Liver (tissue), 3 donors: ENCODE results near the gene SFXN5.

Experiments used
- JUND ChIP-seq, 2 donors: IDR thresholded peaks; 2 replicates each; pipeline ENCODE4 v1.6.1; 2016; ENCODE audit warnings: antibody characterized with exemption in 2 of 2
- RAD21 ChIP-seq, 2 donors: IDR thresholded peaks; 2 replicates each; pipeline ENCODE4 v1.6.1; 2016; ENCODE audit warnings: antibody characterized with exemption in 2 of 2, mild to moderate bottlenecking in 2 of 2
- REST ChIP-seq: IDR thresholded peaks from 2 replicates; pipeline ENCODE4 v1.6.1; 2016; ENCODE audit warnings: antibody characterized with exemption, mild to moderate bottlenecking
- RXRA ChIP-seq, 2 donors: IDR thresholded peaks; 2 replicates each; pipeline ENCODE4 v1.6.1; 2017 to 2018; ENCODE audit warnings: antibody characterized with exemption in 2 of 2, mild to moderate bottlenecking in 1 of 2
- TF ChIP-seq, protein P1 (sequence below): IDR thresholded peaks from 2 replicates; pipeline ENCODE4 v1.6.1; 2016; ENCODE audit warnings: antibody characterized with exemption
- TF ChIP-seq, protein P2 (sequence below): fragments of 150-350 bp; IDR thresholded peaks from 2 replicates; pipeline ENCODE4 v1.5.1; 2017; ENCODE audit warnings: improper control_type of control experiment, low read depth, low read length; ENCODE audit not compliant: missing input control
- TF ChIP-seq, protein P3 (sequence below): IDR thresholded peaks from 2 replicates; pipeline ENCODE4 v1.6.1; 2016; ENCODE audit warnings: antibody characterized with exemption
- TF ChIP-seq, protein P4 (sequence below): IDR thresholded peaks from 2 replicates; pipeline ENCODE4 v1.6.1; 2016; ENCODE audit warnings: antibody characterized with exemption
- donor health status: healthy.
- donor health status: healthy.

GRCh38 chr2:72914589-72915319, 156.8 kb downstream of the SFXN5 start:
- TF ChIP-seq, protein P1, sequence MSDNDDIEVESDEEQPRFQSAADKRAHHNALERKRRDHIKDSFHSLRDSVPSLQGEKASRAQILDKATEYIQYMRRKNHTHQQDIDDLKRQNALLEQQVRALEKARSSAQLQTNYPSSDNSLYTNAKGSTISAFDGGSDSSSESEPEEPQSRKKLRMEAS, result no peak
- TF ChIP-seq, protein P2, sequence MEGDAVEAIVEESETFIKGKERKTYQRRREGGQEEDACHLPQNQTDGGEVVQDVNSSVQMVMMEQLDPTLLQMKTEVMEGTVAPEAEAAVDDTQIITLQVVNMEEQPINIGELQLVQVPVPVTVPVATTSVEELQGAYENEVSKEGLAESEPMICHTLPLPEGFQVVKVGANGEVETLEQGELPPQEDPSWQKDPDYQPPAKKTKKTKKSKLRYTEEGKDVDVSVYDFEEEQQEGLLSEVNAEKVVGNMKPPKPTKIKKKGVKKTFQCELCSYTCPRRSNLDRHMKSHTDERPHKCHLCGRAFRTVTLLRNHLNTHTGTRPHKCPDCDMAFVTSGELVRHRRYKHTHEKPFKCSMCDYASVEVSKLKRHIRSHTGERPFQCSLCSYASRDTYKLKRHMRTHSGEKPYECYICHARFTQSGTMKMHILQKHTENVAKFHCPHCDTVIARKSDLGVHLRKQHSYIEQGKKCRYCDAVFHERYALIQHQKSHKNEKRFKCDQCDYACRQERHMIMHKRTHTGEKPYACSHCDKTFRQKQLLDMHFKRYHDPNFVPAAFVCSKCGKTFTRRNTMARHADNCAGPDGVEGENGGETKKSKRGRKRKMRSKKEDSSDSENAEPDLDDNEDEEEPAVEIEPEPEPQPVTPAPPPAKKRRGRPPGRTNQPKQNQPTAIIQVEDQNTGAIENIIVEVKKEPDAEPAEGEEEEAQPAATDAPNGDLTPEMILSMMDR, result no peak
- TF ChIP-seq RXRA (IDR thresholded peaks at IDR 0.05) (no peak), REST (no peak), JUND (IDR thresholded peaks at IDR 0.05) (no peak), RAD21 (IDR thresholded peaks at IDR 0.05) (no peak)
- TF ChIP-seq, protein P3, sequence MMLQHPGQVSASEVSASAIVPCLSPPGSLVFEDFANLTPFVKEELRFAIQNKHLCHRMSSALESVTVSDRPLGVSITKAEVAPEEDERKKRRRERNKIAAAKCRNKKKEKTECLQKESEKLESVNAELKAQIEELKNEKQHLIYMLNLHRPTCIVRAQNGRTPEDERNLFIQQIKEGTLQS, result no peak
- TF ChIP-seq, protein P4, sequence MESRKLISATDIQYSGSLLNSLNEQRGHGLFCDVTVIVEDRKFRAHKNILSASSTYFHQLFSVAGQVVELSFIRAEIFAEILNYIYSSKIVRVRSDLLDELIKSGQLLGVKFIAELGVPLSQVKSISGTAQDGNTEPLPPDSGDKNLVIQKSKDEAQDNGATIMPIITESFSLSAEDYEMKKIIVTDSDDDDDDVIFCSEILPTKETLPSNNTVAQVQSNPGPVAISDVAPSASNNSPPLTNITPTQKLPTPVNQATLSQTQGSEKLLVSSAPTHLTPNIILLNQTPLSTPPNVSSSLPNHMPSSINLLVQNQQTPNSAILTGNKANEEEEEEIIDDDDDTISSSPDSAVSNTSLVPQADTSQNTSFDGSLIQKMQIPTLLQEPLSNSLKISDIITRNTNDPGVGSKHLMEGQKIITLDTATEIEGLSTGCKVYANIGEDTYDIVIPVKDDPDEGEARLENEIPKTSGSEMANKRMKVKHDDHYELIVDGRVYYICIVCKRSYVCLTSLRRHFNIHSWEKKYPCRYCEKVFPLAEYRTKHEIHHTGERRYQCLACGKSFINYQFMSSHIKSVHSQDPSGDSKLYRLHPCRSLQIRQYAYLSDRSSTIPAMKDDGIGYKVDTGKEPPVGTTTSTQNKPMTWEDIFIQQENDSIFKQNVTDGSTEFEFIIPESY, result no peak
